Measurements from ENCODE around the gene SLC35D1. TPM values are rescaled to one million over a fixed set of nuclear protein-coding genes. Genes with fewer than 3 reads are reported as not detected.

Gene SLC35D1
- total and polyA plus RNA-seq, 9 of the 15 experiments (the other 6 are each of a cell fraction or from before 2014, with no cell fraction given) = 2.3 to 10.4 (median 6.4) TPM

- CTCF ChIA-PET (ENCODE audit: low intra/inter-chr PET ratio) = no interaction called here
- Histone ChIP-seq H3K79me2 (ENCODE audit: control insufficient read depth, insufficient read depth, low read length) (no peaks in the 10 kb centered on the region), H3K4me1 (replicated peaks in 1 of 2; ENCODE audit: control insufficient read depth in 2 of 2, insufficient read depth in 2 of 2, low read length in 2 of 2) (peaks cover 0 to 9% of the 10 kb centered on the region in 2 experiments; a peak in 4 of 5 replicates), H3K4me2 (ENCODE audit: insufficient read depth, low read length) (no peak overlapping the region), H4K20me1 (replicated peaks; ENCODE audit: control insufficient read depth, insufficient read depth, low read length) (no peaks in the 10 kb centered on the region), H3K36me3 (ENCODE audit: control insufficient read depth, insufficient read depth, low read length) (no peaks in the 10 kb centered on the region), H3K27me3 (ENCODE audit: control insufficient read depth in 2 of 2, insufficient read depth in 2 of 2, low read length in 2 of 2) (no peaks in the 10 kb centered on the region), H2AFZ (ENCODE audit: low read depth, low read length) (no peak overlapping the region), H3K9me1 (ENCODE audit: control insufficient read depth, insufficient read depth, low read length) (no peaks in the 10 kb centered on the region), H3K27ac (ENCODE audit: extremely low read depth, low read depth, low read length) (no peak overlapping the region), H3K4me3 (no peak overlapping the region), H3K9me3 (replicated peaks; ENCODE audit: control insufficient read depth, insufficient read depth, low read depth, low read length) (0 out of 2 replicates have a peak, but pooled peaks cover 2% of the 10 kb centered on the region), H3K9ac (ENCODE audit: insufficient read depth in 1 of 2, low read depth in 2 of 2, low read length in 2 of 2) (no peak overlapping the region)
- in situ Hi-C loops (cut with MboI) = no loop called here
- DNase-seq (ENCODE audit: extremely low read depth in 1 of 4, low spot score in 3 of 4) (no peak), ATAC-seq (no peak), FAIRE-seq (no peak)
- intact Hi-C loops (cut with micrococcal nuclease) = no loop called here
- POLR2A ChIA-PET = no interaction called here
- WGBS (ENCODE audit: insufficient coverage, low coverage, missing lambda C conversion rate) = 7% methylated on average over 2 of the region's 2 CpGs
- no TSS peak for BruUV-seq (replicated peaks)
- TF ChIP-seq SIN3B (IDR thresholded peaks at IDR 0.05; ENCODE audit: low read depth) (no peak), ZNF583 (CRISPR knock-in tag; IDR thresholded peaks at IDR 0.05) (no peak), ZNF143 (CRISPR knock-in tag; IDR thresholded peaks at IDR 0.05) (no peak), SREBF1 (IDR thresholded peaks at IDR 0.05; ENCODE audit: borderline replicate concordance, low read depth, low read length) (no peak)
Measured at GRCh38 chr1:67085326-67085725, 31.4 kb upstream of the SLC35D1 start.

- Histone ChIP-seq H3K27me3 (ENCODE audit: control insufficient read depth in 2 of 2, insufficient read depth in 2 of 2, low read length in 2 of 2) (no peaks in the 10 kb centered on the region), H3K4me3 (no peak overlapping the region), H3K36me3 (ENCODE audit: control insufficient read depth, insufficient read depth, low read length) (no peaks in the 10 kb centered on the region), H3K9me3 (replicated peaks; ENCODE audit: control insufficient read depth, insufficient read depth, low read depth, low read length) (0 out of 2 replicates have a peak, but pooled peaks cover 2% of the 10 kb centered on the region), H3K4me2 (ENCODE audit: insufficient read depth, low read length) (no peak overlapping the region), H4K20me1 (replicated peaks; ENCODE audit: control insufficient read depth, insufficient read depth, low read length) (no peaks in the 10 kb centered on the region), H3K9ac (ENCODE audit: insufficient read depth in 1 of 2, low read depth in 2 of 2, low read length in 2 of 2) (no peak overlapping the region), H3K27ac (ENCODE audit: extremely low read depth, low read depth, low read length) (no peak overlapping the region), H3K4me1 (replicated peaks in 1 of 2; ENCODE audit: control insufficient read depth in 2 of 2, insufficient read depth in 2 of 2, low read length in 2 of 2) (peaks cover 0 to 9% of the 10 kb centered on the region in 2 experiments; a peak in 4 of 5 replicates), H2AFZ (ENCODE audit: low read depth, low read length) (no peak overlapping the region), H3K79me2 (ENCODE audit: control insufficient read depth, insufficient read depth, low read length) (no peaks in the 10 kb centered on the region), H3K9me1 (ENCODE audit: control insufficient read depth, insufficient read depth, low read length) (no peaks in the 10 kb centered on the region)
- CTCF ChIA-PET (ENCODE audit: low intra/inter-chr PET ratio) = no interaction called here
- no peak for ATAC-seq
- POLR2A ChIA-PET = no interaction called here
- no TSS peak for BruUV-seq (replicated peaks)
- DNase-seq (ENCODE audit: extremely low read depth in 1 of 4, low spot score in 3 of 4) = no peak
- intact Hi-C loops (cut with micrococcal nuclease) = no loop called here
- in situ Hi-C loops (cut with MboI) = no loop called here
- no peak for FAIRE-seq
- WGBS (ENCODE audit: insufficient coverage, low coverage, missing lambda C conversion rate) = 28% methylated on average over 1 of the region's 9 CpGs
- TF ChIP-seq, protein P1, sequence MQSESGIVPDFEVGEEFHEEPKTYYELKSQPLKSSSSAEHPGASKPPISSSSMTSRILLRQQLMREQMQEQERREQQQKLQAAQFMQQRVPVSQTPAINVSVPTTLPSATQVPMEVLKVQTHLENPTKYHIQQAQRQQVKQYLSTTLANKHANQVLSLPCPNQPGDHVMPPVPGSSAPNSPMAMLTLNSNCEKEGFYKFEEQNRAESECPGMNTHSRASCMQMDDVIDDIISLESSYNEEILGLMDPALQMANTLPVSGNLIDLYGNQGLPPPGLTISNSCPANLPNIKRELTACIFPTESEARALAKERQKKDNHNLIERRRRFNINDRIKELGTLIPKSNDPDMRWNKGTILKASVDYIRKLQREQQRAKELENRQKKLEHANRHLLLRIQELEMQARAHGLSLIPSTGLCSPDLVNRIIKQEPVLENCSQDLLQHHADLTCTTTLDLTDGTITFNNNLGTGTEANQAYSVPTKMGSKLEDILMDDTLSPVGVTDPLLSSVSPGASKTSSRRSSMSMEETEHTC (IDR thresholded peaks at IDR 0.05) = no peak
- TF ChIP-seq ZNF407 (IDR thresholded peaks at IDR 0.05; ENCODE audit: low read depth) (no peak), SETDB1 (IDR thresholded peaks at IDR 0.05; ENCODE audit: low read length) (no peak)
Measured at GRCh38 chr1:67084765-67085318, 30.9 kb upstream of the SLC35D1 start.
